ENCODE measurements around the gene ZNF101. TPM values are rescaled to one million over a fixed set of nuclear protein-coding genes. Genes with fewer than 3 reads are reported as not detected.
"Not testable (repeated sequence)": the region's sequence is repeated elsewhere in the genome, so short reads cannot be mapped to it uniquely, and the experiment has no call there.

The ZNF101 gene
- polyA plus RNA-seq, 1 donor from 2014 or later = 12.2 TPM

DNA sequence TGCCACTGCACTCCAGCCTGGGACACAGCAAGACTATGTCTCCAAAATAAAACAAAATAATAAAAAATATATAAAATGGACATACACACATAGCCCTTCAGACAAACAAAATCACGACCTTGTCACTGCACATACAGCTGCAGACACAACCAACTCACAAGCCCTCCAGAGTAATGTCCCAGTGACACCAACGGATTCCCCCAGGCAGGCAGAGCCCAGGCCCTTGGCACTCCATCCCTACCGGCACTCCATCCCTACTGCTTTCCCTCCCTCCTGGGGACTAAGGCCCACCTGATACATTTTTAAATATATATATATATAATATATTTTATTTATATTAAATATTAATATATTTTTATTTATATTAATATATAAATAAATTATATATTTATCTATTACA is 18.5 kb downstream of the ZNF101 start:
- H3K9me2 ChIP-seq (ENCODE audit: insufficient read depth, low read length) = no peaks in the 10 kb centered on the region
- H3K9me3 ChIP-seq (ENCODE audit: low read length) = no peaks in the 10 kb centered on the region

DNA sequence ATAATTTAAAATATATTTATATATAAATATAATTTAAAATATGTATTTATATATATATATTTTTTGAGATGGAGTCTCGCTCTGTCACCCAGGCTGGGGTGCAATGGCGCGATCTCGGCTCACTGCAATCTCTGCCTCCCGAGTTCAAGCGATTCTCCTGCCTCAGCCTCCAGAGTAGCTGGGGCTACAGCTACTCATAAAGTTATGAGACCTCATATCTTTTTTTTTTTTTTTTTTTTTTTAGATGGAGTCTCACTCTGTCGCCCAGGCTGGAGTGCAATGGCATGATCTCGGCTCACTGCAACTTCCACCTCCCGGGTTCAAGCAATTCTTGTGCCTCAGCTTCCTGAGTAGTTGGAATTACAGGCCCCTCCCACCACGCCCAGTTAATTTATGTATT is 20.4 kb downstream of the ZNF101 start:
- not testable (repeated sequence) for H3K9ac ChIP-seq (ENCODE audit: low read length); H2AFZ ChIP-seq (ENCODE audit: low read depth, low read length); H3K9me3 ChIP-seq (ENCODE audit: low read length); H3K27me3 ChIP-seq (ENCODE audit: insufficient read depth, low read depth, low read length); H3K9me2 ChIP-seq (ENCODE audit: insufficient read depth, low read length); H3K27ac ChIP-seq (ENCODE audit: low read length); H3K4me3 ChIP-seq (ENCODE audit: low read length); H3K79me2 ChIP-seq (replicated peaks; ENCODE audit: insufficient read depth, low read length); H3K36me3 ChIP-seq (ENCODE audit: insufficient read depth, low read length); H4K20me1 ChIP-seq (ENCODE audit: insufficient read depth); H3F3A ChIP-seq (ENCODE audit: insufficient read depth, low read length, poor library complexity, severe bottlenecking); H3K4me2 ChIP-seq (ENCODE audit: low read length)

More for the DNA sequence above, 18.5 kb downstream of the ZNF101 start:
- no peak overlapping the region for H3K4me2 ChIP-seq (ENCODE audit: low read length)
- H4K20me1 ChIP-seq (ENCODE audit: insufficient read depth) = no peaks in the 10 kb centered on the region
- H3K27me3 ChIP-seq (ENCODE audit: insufficient read depth, low read depth, low read length) = no peaks in the 10 kb centered on the region
- no peaks in the 10 kb centered on the region for H3K36me3 ChIP-seq (ENCODE audit: insufficient read depth, low read length)
- H3K4me3 ChIP-seq (ENCODE audit: low read length) = no peak overlapping the region
- no peaks in the 10 kb centered on the region for H3F3A ChIP-seq (ENCODE audit: insufficient read depth, low read length, poor library complexity, severe bottlenecking)
- H3K79me2 ChIP-seq (replicated peaks; ENCODE audit: insufficient read depth, low read length) = no peaks in the 10 kb centered on the region
- H2AFZ ChIP-seq (ENCODE audit: low read depth, low read length) = no peak overlapping the region
- H3K27ac ChIP-seq (ENCODE audit: low read length) = no peak overlapping the region
- H3K9ac ChIP-seq (ENCODE audit: low read length) = no peak overlapping the region
- TF ChIP-seq MXI1 (conservative IDR thresholded peaks at IDR 0.05; ENCODE audit: poor library complexity, severe bottlenecking) (no peak), TAF1 (IDR thresholded peaks at IDR 0.05; ENCODE audit: low read depth) (no peak), RAD21 (conservative IDR thresholded peaks at IDR 0.05) (no peak), POLR2AphosphoS5 (IDR thresholded peaks at IDR 0.05) (no peak), EP300 (conservative IDR thresholded peaks at IDR 0.05; ENCODE audit: poor library complexity, severe bottlenecking) (no peak), EZH2 (IDR thresholded peaks at IDR 0.05; ENCODE audit: borderline replicate concordance, insufficient read depth, low read length, poor library complexity, severe bottlenecking) (no peak), SMC3 (conservative IDR thresholded peaks at IDR 0.05; ENCODE audit: poor library complexity) (no peak)
- TF ChIP-seq, protein P1, sequence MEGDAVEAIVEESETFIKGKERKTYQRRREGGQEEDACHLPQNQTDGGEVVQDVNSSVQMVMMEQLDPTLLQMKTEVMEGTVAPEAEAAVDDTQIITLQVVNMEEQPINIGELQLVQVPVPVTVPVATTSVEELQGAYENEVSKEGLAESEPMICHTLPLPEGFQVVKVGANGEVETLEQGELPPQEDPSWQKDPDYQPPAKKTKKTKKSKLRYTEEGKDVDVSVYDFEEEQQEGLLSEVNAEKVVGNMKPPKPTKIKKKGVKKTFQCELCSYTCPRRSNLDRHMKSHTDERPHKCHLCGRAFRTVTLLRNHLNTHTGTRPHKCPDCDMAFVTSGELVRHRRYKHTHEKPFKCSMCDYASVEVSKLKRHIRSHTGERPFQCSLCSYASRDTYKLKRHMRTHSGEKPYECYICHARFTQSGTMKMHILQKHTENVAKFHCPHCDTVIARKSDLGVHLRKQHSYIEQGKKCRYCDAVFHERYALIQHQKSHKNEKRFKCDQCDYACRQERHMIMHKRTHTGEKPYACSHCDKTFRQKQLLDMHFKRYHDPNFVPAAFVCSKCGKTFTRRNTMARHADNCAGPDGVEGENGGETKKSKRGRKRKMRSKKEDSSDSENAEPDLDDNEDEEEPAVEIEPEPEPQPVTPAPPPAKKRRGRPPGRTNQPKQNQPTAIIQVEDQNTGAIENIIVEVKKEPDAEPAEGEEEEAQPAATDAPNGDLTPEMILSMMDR (IDR thresholded peaks at IDR 0.05; ENCODE audit: poor library complexity, severe bottlenecking) = no peak
- TF ChIP-seq, protein P2, sequence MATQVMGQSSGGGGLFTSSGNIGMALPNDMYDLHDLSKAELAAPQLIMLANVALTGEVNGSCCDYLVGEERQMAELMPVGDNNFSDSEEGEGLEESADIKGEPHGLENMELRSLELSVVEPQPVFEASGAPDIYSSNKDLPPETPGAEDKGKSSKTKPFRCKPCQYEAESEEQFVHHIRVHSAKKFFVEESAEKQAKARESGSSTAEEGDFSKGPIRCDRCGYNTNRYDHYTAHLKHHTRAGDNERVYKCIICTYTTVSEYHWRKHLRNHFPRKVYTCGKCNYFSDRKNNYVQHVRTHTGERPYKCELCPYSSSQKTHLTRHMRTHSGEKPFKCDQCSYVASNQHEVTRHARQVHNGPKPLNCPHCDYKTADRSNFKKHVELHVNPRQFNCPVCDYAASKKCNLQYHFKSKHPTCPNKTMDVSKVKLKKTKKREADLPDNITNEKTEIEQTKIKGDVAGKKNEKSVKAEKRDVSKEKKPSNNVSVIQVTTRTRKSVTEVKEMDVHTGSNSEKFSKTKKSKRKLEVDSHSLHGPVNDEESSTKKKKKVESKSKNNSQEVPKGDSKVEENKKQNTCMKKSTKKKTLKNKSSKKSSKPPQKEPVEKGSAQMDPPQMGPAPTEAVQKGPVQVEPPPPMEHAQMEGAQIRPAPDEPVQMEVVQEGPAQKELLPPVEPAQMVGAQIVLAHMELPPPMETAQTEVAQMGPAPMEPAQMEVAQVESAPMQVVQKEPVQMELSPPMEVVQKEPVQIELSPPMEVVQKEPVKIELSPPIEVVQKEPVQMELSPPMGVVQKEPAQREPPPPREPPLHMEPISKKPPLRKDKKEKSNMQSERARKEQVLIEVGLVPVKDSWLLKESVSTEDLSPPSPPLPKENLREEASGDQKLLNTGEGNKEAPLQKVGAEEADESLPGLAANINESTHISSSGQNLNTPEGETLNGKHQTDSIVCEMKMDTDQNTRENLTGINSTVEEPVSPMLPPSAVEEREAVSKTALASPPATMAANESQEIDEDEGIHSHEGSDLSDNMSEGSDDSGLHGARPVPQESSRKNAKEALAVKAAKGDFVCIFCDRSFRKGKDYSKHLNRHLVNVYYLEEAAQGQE (IDR thresholded peaks at IDR 0.05; ENCODE audit: borderline replicate concordance) = no peak

DNA sequence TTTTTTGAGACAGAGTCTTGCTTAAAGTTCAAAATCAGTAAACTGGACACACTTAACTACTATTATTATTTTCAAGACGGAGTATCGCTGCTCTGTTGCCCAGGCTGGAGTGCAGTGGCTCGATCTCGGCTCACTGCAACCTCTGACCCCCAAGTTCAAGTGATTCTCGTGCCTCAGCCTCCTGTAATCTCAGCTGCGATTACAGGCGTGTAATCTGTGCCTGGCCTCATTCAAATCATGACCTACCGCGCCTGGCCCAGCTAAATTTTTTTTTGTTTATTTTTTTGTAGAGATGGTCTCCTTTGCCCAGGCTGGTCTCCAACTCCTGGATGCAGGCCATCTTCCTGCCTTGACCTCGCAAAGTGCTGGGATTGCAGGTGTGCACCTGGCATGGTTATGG is 23.0 kb downstream of the ZNF101 start:
- Histone ChIP-seq H3K27ac (ENCODE audit: low read length) (no peak overlapping the region), H3K9me3 (ENCODE audit: low read length) (no peaks in the 10 kb centered on the region), H4K20me1 (ENCODE audit: insufficient read depth) (no peaks in the 10 kb centered on the region), H3K27me3 (ENCODE audit: insufficient read depth, low read depth, low read length) (no peaks in the 10 kb centered on the region), H3K4me3 (ENCODE audit: low read length) (no peak overlapping the region), H3K9me2 (ENCODE audit: insufficient read depth, low read length) (no peaks in the 10 kb centered on the region), H3F3A (ENCODE audit: insufficient read depth, low read length, poor library complexity, severe bottlenecking) (no peaks in the 10 kb centered on the region), H3K36me3 (ENCODE audit: insufficient read depth, low read length) (no peaks in the 10 kb centered on the region), H3K79me2 (replicated peaks; ENCODE audit: insufficient read depth, low read length) (no peaks in the 10 kb centered on the region), H3K9ac (ENCODE audit: low read length) (no peak overlapping the region), H2AFZ (ENCODE audit: low read depth, low read length) (no peak overlapping the region), H3K4me2 (ENCODE audit: low read length) (no peak overlapping the region)
- TF ChIP-seq, protein P1 (IDR thresholded peaks at IDR 0.05; ENCODE audit: poor library complexity, severe bottlenecking) = no peak
- TF ChIP-seq POLR2AphosphoS5 (IDR thresholded peaks at IDR 0.05) (no peak), MXI1 (conservative IDR thresholded peaks at IDR 0.05; ENCODE audit: poor library complexity, severe bottlenecking) (no peak)
